SH-SY5Y (cell line): ENCODE measurements around the gene ANKRD34A.

Source experiments
- GATA2 ChIP-seq: IDR thresholded peaks from 2 replicates; pipeline ENCODE4 v1.6.1; 2011; ENCODE audit warnings: mild to moderate bottlenecking, low read depth, low read length
- GATA3 ChIP-seq: IDR thresholded peaks from 2 replicates; pipeline ENCODE4 v1.6.1; 2011; ENCODE audit warnings: low read depth, mild to moderate bottlenecking, low read length, moderate library complexity

- no peak for TF ChIP-seq GATA2
- TF ChIP-seq GATA3: no peak
Measured at GRCh38 chr1:145982010-145982723, 17.8 kb upstream of the ANKRD34A start.
